ENCODE results near the gene PDZRN3. TPM values are rescaled to one million over a fixed set of nuclear protein-coding genes. Genes with fewer than 3 reads are reported as not detected.
A peak's percentile ranks its signal among the peaks of the same experiment; 100 is the strongest.

Gene PDZRN3
- total RNA-seq, 1 donor from 2014 or later = 75.9 TPM

DNA sequence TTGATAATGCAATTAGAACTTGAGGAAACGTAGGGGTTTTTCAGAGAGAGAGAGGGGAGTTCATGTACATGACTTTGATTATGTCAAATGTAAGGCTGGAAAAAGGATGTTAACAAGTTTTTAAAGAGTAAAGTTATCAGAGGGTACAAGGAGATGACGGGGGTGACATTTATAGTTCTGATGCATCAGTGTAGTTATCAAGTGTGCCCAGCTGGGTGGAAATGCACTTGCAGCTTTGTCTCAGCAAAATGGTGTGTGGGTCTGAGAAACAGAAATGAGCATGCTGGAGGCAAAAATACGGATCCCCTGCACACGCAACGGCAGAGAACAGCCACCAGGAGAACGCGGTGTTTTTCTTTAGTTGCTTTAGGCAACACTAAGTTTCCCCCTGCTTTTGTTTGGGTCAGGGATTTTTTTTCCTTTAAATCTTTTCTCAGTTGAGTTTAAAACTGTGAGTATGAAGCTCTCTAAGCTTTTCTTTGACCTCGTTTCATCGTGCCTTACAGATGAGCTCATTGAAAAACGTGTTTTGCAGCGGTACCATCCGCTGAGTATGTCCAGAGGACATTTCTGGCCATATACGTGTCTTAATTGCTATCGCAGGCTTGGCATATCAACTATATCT, 205.4 kb downstream of the PDZRN3 start:
- TF ChIP-seq, protein P1, sequence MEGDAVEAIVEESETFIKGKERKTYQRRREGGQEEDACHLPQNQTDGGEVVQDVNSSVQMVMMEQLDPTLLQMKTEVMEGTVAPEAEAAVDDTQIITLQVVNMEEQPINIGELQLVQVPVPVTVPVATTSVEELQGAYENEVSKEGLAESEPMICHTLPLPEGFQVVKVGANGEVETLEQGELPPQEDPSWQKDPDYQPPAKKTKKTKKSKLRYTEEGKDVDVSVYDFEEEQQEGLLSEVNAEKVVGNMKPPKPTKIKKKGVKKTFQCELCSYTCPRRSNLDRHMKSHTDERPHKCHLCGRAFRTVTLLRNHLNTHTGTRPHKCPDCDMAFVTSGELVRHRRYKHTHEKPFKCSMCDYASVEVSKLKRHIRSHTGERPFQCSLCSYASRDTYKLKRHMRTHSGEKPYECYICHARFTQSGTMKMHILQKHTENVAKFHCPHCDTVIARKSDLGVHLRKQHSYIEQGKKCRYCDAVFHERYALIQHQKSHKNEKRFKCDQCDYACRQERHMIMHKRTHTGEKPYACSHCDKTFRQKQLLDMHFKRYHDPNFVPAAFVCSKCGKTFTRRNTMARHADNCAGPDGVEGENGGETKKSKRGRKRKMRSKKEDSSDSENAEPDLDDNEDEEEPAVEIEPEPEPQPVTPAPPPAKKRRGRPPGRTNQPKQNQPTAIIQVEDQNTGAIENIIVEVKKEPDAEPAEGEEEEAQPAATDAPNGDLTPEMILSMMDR (IDR thresholded peaks at IDR 0.05) = peak in 1 of 3 experiments; percentile 21
- TF ChIP-seq POLR2AphosphoS5 (IDR thresholded peaks at IDR 0.05; ENCODE audit: insufficient read depth in 1 of 2, low read depth in 1 of 2) (peak in 1 of 2 donors; percentile 44), POLR2A (IDR thresholded peaks at IDR 0.05) (no peak)
- H3K36me3 ChIP-seq = no peaks in the 10 kb centered on the region
- peak overlapping the region in 1 of 2 donors; percentile 3 for H3K4me3 ChIP-seq
- H3K9me3 ChIP-seq = no peaks in the 10 kb centered on the region
- peaks cover 45% of the 10 kb centered on the region for H3K4me1 ChIP-seq
- H3K27ac ChIP-seq = peak overlapping the region; percentile 75
- no peaks in the 10 kb centered on the region for H3K27me3 ChIP-seq
- intact Hi-C loops (cut with DNase I) = no loop called here
- DNase-seq (ENCODE audit: extremely low spot score in 2 of 2) = no peak

DNA sequence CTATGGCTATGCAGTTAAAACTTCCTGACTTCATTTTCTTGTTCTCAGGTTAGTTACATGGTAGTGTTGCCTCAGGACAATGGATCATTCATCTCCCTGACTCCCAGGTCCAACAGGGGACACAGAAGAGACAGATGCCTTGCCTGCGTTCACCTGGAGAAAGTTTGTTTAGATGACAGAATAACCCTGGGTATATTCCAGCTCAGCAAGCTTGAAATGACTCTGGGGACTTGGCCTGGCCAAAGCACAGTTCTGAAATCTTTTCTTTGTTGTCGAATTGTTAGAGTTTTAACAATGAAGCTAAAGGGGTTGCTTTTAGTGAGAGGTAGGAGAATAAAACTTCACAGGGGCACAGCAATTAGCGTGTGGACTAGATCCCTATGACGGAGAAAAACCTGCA, 206.1 kb downstream of the PDZRN3 start:
- Histone ChIP-seq H3K27ac (peak overlapping the region; percentile 75), H3K4me1 (peaks cover 51% of the 10 kb centered on the region), H3K9me3 (no peaks in the 10 kb centered on the region), H3K36me3 (no peaks in the 10 kb centered on the region), H3K4me3 (peak overlapping the region in 1 of 2 donors; percentile 3), H3K27me3 (no peaks in the 10 kb centered on the region)
- TF ChIP-seq, protein P1 (IDR thresholded peaks at IDR 0.05) = no peak
- TF ChIP-seq POLR2AphosphoS5 (IDR thresholded peaks at IDR 0.05; ENCODE audit: insufficient read depth in 1 of 2, low read depth in 1 of 2) = no peak
- no peak for TF ChIP-seq POLR2A (IDR thresholded peaks at IDR 0.05)
- intact Hi-C loops (cut with DNase I) = no loop called here
- DNase-seq (ENCODE audit: extremely low spot score in 2 of 2) = no peak

GRCh38 chr3:73415118-73415517, 209.6 kb downstream of the PDZRN3 start:
- Histone ChIP-seq H3K9me3 (no peaks in the 10 kb centered on the region), H3K27ac (no peak overlapping the region), H3K4me3 (no peak overlapping the region), H3K36me3 (no peaks in the 10 kb centered on the region), H3K4me1 (peaks cover 55% of the 10 kb centered on the region), H3K27me3 (no peaks in the 10 kb centered on the region)
- no peak for DNase-seq (ENCODE audit: extremely low spot score in 2 of 2)
- TF ChIP-seq POLR2AphosphoS5 (IDR thresholded peaks at IDR 0.05; ENCODE audit: insufficient read depth in 1 of 2, low read depth in 1 of 2) (no peak), POLR2A (IDR thresholded peaks at IDR 0.05) (no peak)
- TF ChIP-seq, protein P1 (IDR thresholded peaks at IDR 0.05) = no peak
- intact Hi-C loops (cut with DNase I) = no loop called here

- intact Hi-C loops (cut with DNase I) = no loop called here
- Histone ChIP-seq H3K9me3 (no peaks in the 10 kb centered on the region), H3K4me1 (peaks cover 55% of the 10 kb centered on the region), H3K27ac (no peak overlapping the region), H3K36me3 (no peaks in the 10 kb centered on the region), H3K27me3 (no peaks in the 10 kb centered on the region), H3K4me3 (no peak overlapping the region)
- no peak for TF ChIP-seq POLR2AphosphoS5 (IDR thresholded peaks at IDR 0.05; ENCODE audit: insufficient read depth in 1 of 2, low read depth in 1 of 2)
- TF ChIP-seq, protein P1 (IDR thresholded peaks at IDR 0.05) = no peak
- no peak for TF ChIP-seq POLR2A (IDR thresholded peaks at IDR 0.05)
- no peak for DNase-seq (ENCODE audit: extremely low spot score in 2 of 2)
Observed at GRCh38 chr3:73413619-73414018, 211.1 kb downstream of the PDZRN3 start.

GRCh38 chr3:73411993-73412392, 212.7 kb downstream of the PDZRN3 start:
- no peak for TF ChIP-seq POLR2A (IDR thresholded peaks at IDR 0.05)
- TF ChIP-seq, protein P1 (IDR thresholded peaks at IDR 0.05) = no peak
- TF ChIP-seq POLR2AphosphoS5 (IDR thresholded peaks at IDR 0.05; ENCODE audit: insufficient read depth in 1 of 2, low read depth in 1 of 2) = no peak
- no peaks in the 10 kb centered on the region for H3K36me3 ChIP-seq
- no peaks in the 10 kb centered on the region for H3K27me3 ChIP-seq
- intact Hi-C loops (cut with DNase I) = no loop called here
- H3K4me3 ChIP-seq = no peak overlapping the region
- peaks cover 57% of the 10 kb centered on the region for H3K4me1 ChIP-seq
- no peak for DNase-seq (ENCODE audit: extremely low spot score in 2 of 2)
- no peaks in the 10 kb centered on the region for H3K9me3 ChIP-seq
- H3K27ac ChIP-seq = no peak overlapping the region
